Measurements from ENCODE around the gene CNKSR2.

The CNKSR2 gene

GRCh38 chrX:21400408-21401121 lies 26.3 kb downstream of the CNKSR2 start:
- TF ChIP-seq EZH2 (IDR thresholded peaks at IDR 0.05; ENCODE audit: borderline replicate concordance, low read length) (no peak), CTCF (IDR thresholded peaks at IDR 0.05; ENCODE audit: low read length) (no peak)
- Histone ChIP-seq H3K27me3 (ENCODE audit: insufficient read depth, low read length) (no peaks in the 10 kb centered on the region), H4K20me1 (ENCODE audit: insufficient read depth, low read length) (no peaks in the 10 kb centered on the region), H3F3A (ENCODE audit: insufficient read depth, low read length) (no peaks in the 10 kb centered on the region), H3K36me3 (ENCODE audit: insufficient read depth, low read length) (no peaks in the 10 kb centered on the region), H3K4me1 (ENCODE audit: insufficient read depth, low read length, severe bottlenecking) (no peaks in the 10 kb centered on the region), H3K27ac (ENCODE audit: low read depth, low read length, poor library complexity, severe bottlenecking) (no peak overlapping the region), H3K9me2 (ENCODE audit: low read depth, low read length) (no peaks in the 10 kb centered on the region), H3K9ac (ENCODE audit: low read length) (no peak overlapping the region), H3K4me3 (ENCODE audit: low read depth, low read length, poor library complexity, severe bottlenecking) (no peak overlapping the region), H3K4me2 (ENCODE audit: low read length) (no peak overlapping the region), H2AFZ (ENCODE audit: low read length) (no peak overlapping the region), H3K9me3 (ENCODE audit: low read length) (no peaks in the 10 kb centered on the region), H3K79me2 (ENCODE audit: insufficient read depth, low read length) (no peaks in the 10 kb centered on the region)

GRCh38 chrX:21408307-21408706 lies 34.1 kb downstream of the CNKSR2 start:
- Histone ChIP-seq H3K4me2 (ENCODE audit: low read length) (no peak overlapping the region), H3K4me3 (ENCODE audit: low read depth, low read length, poor library complexity, severe bottlenecking) (no peak overlapping the region), H2AFZ (ENCODE audit: low read length) (no peak overlapping the region), H3K27me3 (ENCODE audit: insufficient read depth, low read length) (no peaks in the 10 kb centered on the region), H3F3A (ENCODE audit: insufficient read depth, low read length) (no peaks in the 10 kb centered on the region), H3K9me2 (ENCODE audit: low read depth, low read length) (no peaks in the 10 kb centered on the region), H3K27ac (ENCODE audit: low read depth, low read length, poor library complexity, severe bottlenecking) (no peak overlapping the region), H3K36me3 (ENCODE audit: insufficient read depth, low read length) (no peaks in the 10 kb centered on the region), H3K9ac (ENCODE audit: low read length) (no peak overlapping the region), H3K4me1 (ENCODE audit: insufficient read depth, low read length, severe bottlenecking) (no peaks in the 10 kb centered on the region), H3K79me2 (ENCODE audit: insufficient read depth, low read length) (no peaks in the 10 kb centered on the region), H4K20me1 (ENCODE audit: insufficient read depth, low read length) (no peaks in the 10 kb centered on the region), H3K9me3 (ENCODE audit: low read length) (no peaks in the 10 kb centered on the region)
- TF ChIP-seq EZH2 (IDR thresholded peaks at IDR 0.05; ENCODE audit: borderline replicate concordance, low read length) = no peak
- no peak for TF ChIP-seq CTCF (IDR thresholded peaks at IDR 0.05; ENCODE audit: low read length)

- no peaks in the 10 kb centered on the region for H3K9me3 ChIP-seq (ENCODE audit: low read length)
- H3K4me1 ChIP-seq (ENCODE audit: insufficient read depth, low read length, severe bottlenecking) = no peaks in the 10 kb centered on the region
- H3K4me2 ChIP-seq (ENCODE audit: low read length) = no peak overlapping the region
- H3K36me3 ChIP-seq (ENCODE audit: insufficient read depth, low read length) = no peaks in the 10 kb centered on the region
- no peaks in the 10 kb centered on the region for H3K79me2 ChIP-seq (ENCODE audit: insufficient read depth, low read length)
- H3K27me3 ChIP-seq (ENCODE audit: insufficient read depth, low read length) = no peaks in the 10 kb centered on the region
- H3K9ac ChIP-seq (ENCODE audit: low read length) = no peak overlapping the region
- no peak for TF ChIP-seq EZH2 (IDR thresholded peaks at IDR 0.05; ENCODE audit: borderline replicate concordance, low read length)
- no peak for TF ChIP-seq CTCF (IDR thresholded peaks at IDR 0.05; ENCODE audit: low read length)
- no peaks in the 10 kb centered on the region for H3K9me2 ChIP-seq (ENCODE audit: low read depth, low read length)
- H3K27ac ChIP-seq (ENCODE audit: low read depth, low read length, poor library complexity, severe bottlenecking) = no peak overlapping the region
- no peak overlapping the region for H2AFZ ChIP-seq (ENCODE audit: low read length)
- no peak overlapping the region for H3K4me3 ChIP-seq (ENCODE audit: low read depth, low read length, poor library complexity, severe bottlenecking)
- H3F3A ChIP-seq (ENCODE audit: insufficient read depth, low read length) = no peaks in the 10 kb centered on the region
- no peaks in the 10 kb centered on the region for H4K20me1 ChIP-seq (ENCODE audit: insufficient read depth, low read length)
Measured at GRCh38 chrX:21408788-21409187, 34.6 kb downstream of the CNKSR2 start.
